HepG2 (cell line): ENCODE data around the gene UBE2QL1. TPM values are rescaled to one million over a fixed set of nuclear protein-coding genes. Genes with fewer than 3 reads are reported as not detected.

Source experiments
- ATF6 ChIP-seq: sonication (generic); formaldehyde crosslinking; conservative IDR thresholded peaks from 2 replicates; pipeline ENCODE4 v1.4.0; 2020; ENCODE audit warnings: missing genetic modification reagents
- CTCF ChIP-seq: sonication (generic); formaldehyde crosslinking; IDR thresholded peaks from 2 replicates; pipeline ENCODE4 v1.5.0; 2020; ENCODE audit warnings: mild to moderate bottlenecking, missing genetic modification reagents, moderate library complexity
- IRF9 ChIP-seq: sonication (generic); formaldehyde crosslinking; IDR thresholded peaks from 2 replicates; pipeline ENCODE4 v1.8.0; 2022; ENCODE audit warnings: missing genetic modification reagents, mild to moderate bottlenecking, borderline replicate concordance
- KLF12 ChIP-seq: sonication (generic); formaldehyde crosslinking; IDR thresholded peaks from 2 replicates; pipeline ENCODE4 v1.4.0; 2020; ENCODE audit warnings: missing genetic modification reagents, borderline replicate concordance
- KMT2B ChIP-seq: IDR thresholded peaks from 2 replicates; pipeline ENCODE4 v1.6.1; 2016; ENCODE audit warnings: missing genetic modification reagents, missing compliant biosample characterization
- PAF1 ChIP-seq: IDR thresholded peaks from 2 replicates; pipeline ENCODE4 v1.6.1; 2016; ENCODE audit warnings: missing genetic modification reagents, missing compliant biosample characterization
- PHF8 ChIP-seq: sonication (generic); formaldehyde crosslinking; IDR thresholded peaks from 2 replicates; pipeline ENCODE4 v1.5.0; 2020; ENCODE audit warnings: missing genetic modification reagents
- PLRG1 ChIP-seq: fragments of 450-650 bp; conservative IDR thresholded peaks from 2 replicates; pipeline ENCODE4 v1.6.1; 2016
- RAD51 ChIP-seq: fragments of 450-650 bp; IDR thresholded peaks from 2 replicates; pipeline ENCODE4 v1.6.1; 2016; ENCODE audit warnings: borderline replicate concordance
- ZHX1 ChIP-seq: sonication (generic); formaldehyde crosslinking; IDR thresholded peaks from 2 replicates; pipeline ENCODE4 v1.8.1; 2022; ENCODE audit warnings: low read depth, mild to moderate bottlenecking, missing genetic modification reagents
- ZNF274 ChIP-seq: sonication (generic); formaldehyde crosslinking; IDR thresholded peaks from 2 replicates; pipeline ENCODE4 v1.5.1; 2020; ENCODE audit warnings: mild to moderate bottlenecking, missing genetic modification reagents
- ZNF317 ChIP-seq: sonication (generic); formaldehyde crosslinking; IDR thresholded peaks from 2 replicates; pipeline ENCODE4 v1.5.0; 2020; ENCODE audit warnings: mild to moderate bottlenecking, missing genetic modification reagents
- ZNF362 ChIP-seq: sonication (generic); formaldehyde crosslinking; IDR thresholded peaks from 2 replicates; pipeline ENCODE4 v1.4.0; 2020; ENCODE audit warnings: missing genetic modification reagents, mild to moderate bottlenecking, borderline replicate concordance
- ZNF383 ChIP-seq: sonication (generic); formaldehyde crosslinking; IDR thresholded peaks from 2 replicates; pipeline ENCODE4 v1.4.0; 2020; ENCODE audit warnings: missing genetic modification reagents, mild to moderate bottlenecking, borderline replicate concordance
- ZNF609 ChIP-seq: sonication (generic); formaldehyde crosslinking; IDR thresholded peaks from 2 replicates; pipeline ENCODE4 v1.4.0; 2020; ENCODE audit warnings: mild to moderate bottlenecking, missing genetic modification reagents, borderline replicate concordance
- polyA plus RNA-seq, 8 experiments: library from polyadenylated mRNA; depleted of rRNA in 3 of 8; stranded (reverse) in 7 of 8; unstranded in 1 of 8; fragments of >200 nt; fragmentation: Illumina TruSeq in 4 of 8; extraction: Trizol in 4 of 8; gene quantifications; 2 replicates each; pipeline versions ENCODE4 v1.2.1 to v1.2.3, GENCODE V29; 2011 to 2016; ENCODE audit warnings: low read depth in 4 of 8, missing spikeins in 1 of 8, mixed read lengths in 1 of 8; ENCODE audit not compliant: insufficient read depth in 1 of 8
- total RNA-seq, 5 experiments: library from RNA; depleted of rRNA; stranded (reverse); fragments of >200 nt; fragmentation: Illumina TruSeq; extraction: Trizol; gene quantifications; 2 replicates each; pipeline ENCODE4 v1.2.3, GENCODE V29; 2016; ENCODE audit warnings: low read depth in 1 of 5

The UBE2QL1 gene
- total and polyA plus RNA-seq, 2 of the 13 experiments (the other 11 are each of a cell fraction or from before 2014, with no cell fraction given): not detected

GRCh38 chr5:6495433-6496206, 47.0 kb downstream of the UBE2QL1 start (continued):
- no peak for TF ChIP-seq ZHX1 (CRISPR knock-in tag)
- TF ChIP-seq ZNF609 (CRISPR knock-in tag): peak; percentile 93
- TF ChIP-seq PHF8: no peak
- TF ChIP-seq PAF1: no peak
- TF ChIP-seq RAD51: no peak
- TF ChIP-seq CTCF (CRISPR knock-in tag): peak; percentile 33; the same call in 1 of the 2 replicates
- no peak for TF ChIP-seq ZNF274 (CRISPR knock-in tag)
- TF ChIP-seq KMT2B (CRISPR knock-in tag): no peak
- TF ChIP-seq KLF12 (CRISPR knock-in tag): no peak
- TF ChIP-seq IRF9 (CRISPR knock-in tag): no peak
- no peak for TF ChIP-seq ZNF317 (CRISPR knock-in tag)
- no peak for TF ChIP-seq PLRG1
- no peak for TF ChIP-seq ATF6 (CRISPR knock-in tag)
- TF ChIP-seq ZNF362 (CRISPR knock-in tag): no peak
- TF ChIP-seq ZNF383 (CRISPR knock-in tag): no peak
